ENCODE results near the gene ZBTB17.

The ZBTB17 gene

DNA sequence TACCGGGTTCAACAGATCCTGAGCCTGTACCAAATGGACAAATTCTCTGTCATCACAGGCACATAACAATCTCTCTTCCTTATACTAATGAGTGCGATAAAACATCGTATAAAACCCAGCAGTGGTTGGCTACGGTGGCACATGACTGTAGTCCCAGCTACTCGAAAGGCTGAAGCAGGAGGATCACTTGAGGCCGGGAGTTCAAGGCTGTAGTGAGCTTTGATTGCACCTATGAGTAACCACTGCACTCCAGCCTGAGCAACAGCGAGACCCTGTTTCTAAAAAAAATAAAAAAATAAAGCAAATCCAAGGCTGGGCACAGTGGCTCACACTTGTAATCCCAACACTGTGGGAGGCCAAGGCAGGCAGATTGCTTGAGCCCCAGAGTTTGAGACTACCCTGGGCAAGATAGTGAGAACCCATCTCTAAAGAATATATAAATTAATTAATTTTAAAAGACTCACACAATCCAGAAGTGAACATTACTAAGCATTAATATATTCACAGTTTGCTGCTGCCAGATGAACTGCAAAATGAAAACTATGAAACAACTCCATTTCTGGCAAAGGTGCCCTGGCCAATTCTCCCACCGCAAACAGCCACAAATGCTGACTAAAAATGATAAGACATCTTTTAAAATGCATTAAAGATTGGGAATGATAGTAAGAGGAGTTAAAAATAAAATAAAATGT lies 13.1 kb downstream of the ZBTB17 start:
- DNase-seq (ENCODE audit: low spot score): no peak
- no peak overlapping the region for H3K9ac ChIP-seq (ENCODE audit: low read depth, low read length, poor library complexity)
- no peaks in the 10 kb centered on the region for H3K9me3 ChIP-seq (replicated peaks in 1 of 2; ENCODE audit: control insufficient read depth in 2 of 2, insufficient read depth in 1 of 2, low read depth in 1 of 2, low read length in 2 of 2)
- H2BK15ac ChIP-seq (ENCODE audit: low read length): no peak overlapping the region
- WGBS, 2 donors (ENCODE audit: extremely low coverage in 2 of 2, insufficient read length in 2 of 2, insufficient replicate concordance in 1 of 2): no CpG with 5 or more reads among the region's 8 CpGs
- H2AK5ac ChIP-seq (ENCODE audit: low read depth, low read length): no peak overlapping the region
- no peak overlapping the region for H2BK120ac ChIP-seq (ENCODE audit: low read depth, low read length)
- H3K18ac ChIP-seq (ENCODE audit: low read length): no peak overlapping the region
- H3K27me3 ChIP-seq (ENCODE audit: control insufficient read depth in 3 of 3, insufficient read depth in 3 of 3, low read depth in 1 of 3, low read length in 3 of 3): no peaks in the 10 kb centered on the region
- peaks cover 0 to 3% of the 10 kb centered on the region in 2 donors for H3K4me1 ChIP-seq (ENCODE audit: control insufficient read depth in 2 of 2, insufficient read depth in 1 of 2, low read depth in 1 of 2, low read length in 2 of 2)
- H3K36me3 ChIP-seq (replicated peaks in 1 of 2; ENCODE audit: control insufficient read depth in 2 of 2, insufficient read depth in 2 of 2, low read length in 2 of 2): peaks cover 0 to 25% of the 10 kb centered on the region in 2 donors
- H3K14ac ChIP-seq (ENCODE audit: low read length): no peak overlapping the region
- no peak overlapping the region for H3K23ac ChIP-seq (ENCODE audit: low read depth, low read length, poor library complexity)
- H4K91ac ChIP-seq (ENCODE audit: low read depth, low read length, poor library complexity): no peak overlapping the region
- no peak overlapping the region for H3K4me3 ChIP-seq (ENCODE audit: low read length in 2 of 2)
- no peak overlapping the region for H3K4me2 ChIP-seq (ENCODE audit: insufficient read depth, low read length, poor library complexity, severe bottlenecking)
- H2BK12ac ChIP-seq (ENCODE audit: low read length): no peak overlapping the region
- no peak overlapping the region for H2AFZ ChIP-seq (ENCODE audit: low read length)
- H2BK5ac ChIP-seq (ENCODE audit: low read length): no peak overlapping the region
- no peak overlapping the region for H3K27ac ChIP-seq (replicated peaks; ENCODE audit: low read length)
- H4K8ac ChIP-seq (ENCODE audit: low read depth, low read length): no peak overlapping the region
- H3K4ac ChIP-seq (ENCODE audit: low read length): no peak overlapping the region
- H3K79me1 ChIP-seq (ENCODE audit: low read depth, low read length): no peaks in the 10 kb centered on the region

DNA sequence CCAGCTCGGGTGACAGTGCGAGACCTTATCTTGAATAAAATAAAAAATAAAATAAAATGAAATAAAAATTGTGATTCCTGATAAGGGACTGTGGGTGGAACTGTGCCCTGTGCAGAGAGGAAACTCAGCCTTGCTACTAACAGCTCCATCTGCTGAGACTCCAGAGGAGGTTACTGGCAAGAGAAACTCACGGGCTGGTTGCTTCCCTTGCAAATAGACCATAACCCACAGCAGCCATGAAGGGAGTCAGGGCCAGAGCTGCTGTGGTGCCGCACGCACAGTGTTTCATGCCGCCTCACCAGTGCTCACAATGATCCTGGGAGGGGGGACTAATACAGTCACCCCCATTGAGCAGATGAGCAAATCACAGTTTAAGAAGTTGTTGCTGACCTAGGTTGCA lies 13.7 kb downstream of the ZBTB17 start:
- no CpG with 5 or more reads among the region's 6 CpGs for WGBS, 2 donors (ENCODE audit: extremely low coverage in 2 of 2, insufficient read length in 2 of 2, insufficient replicate concordance in 1 of 2)
- H2AFZ ChIP-seq (ENCODE audit: low read length): no peak overlapping the region

DNA sequence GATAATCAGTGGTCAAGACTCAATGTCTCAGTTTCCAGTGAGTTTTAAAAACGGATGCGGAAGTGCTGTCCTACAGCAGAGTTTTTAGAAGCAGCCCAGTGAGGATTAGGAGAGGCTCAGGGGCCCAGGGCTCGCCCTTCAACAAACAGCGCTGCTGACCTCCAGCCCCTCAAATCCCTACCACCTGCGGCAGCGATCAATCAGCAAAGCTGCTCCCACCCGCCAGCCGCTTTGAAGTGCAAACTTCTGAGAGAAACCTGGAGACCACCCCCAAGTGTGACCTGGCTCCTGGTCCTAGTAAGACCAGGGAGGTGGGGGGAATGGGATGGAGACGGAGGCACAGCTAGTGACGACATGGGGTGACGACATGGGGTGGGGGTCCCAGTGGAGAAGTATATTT lies 14.4 kb downstream of the ZBTB17 start:
- Histone ChIP-seq H4K8ac (ENCODE audit: low read depth, low read length) (no peak overlapping the region), H3K27ac (replicated peaks; ENCODE audit: low read length) (no peak overlapping the region), H3K4me1 (ENCODE audit: control insufficient read depth in 2 of 2, insufficient read depth in 1 of 2, low read depth in 1 of 2, low read length in 2 of 2) (peaks cover 0 to 3% of the 10 kb centered on the region in 2 donors), H2BK15ac (ENCODE audit: low read length) (no peak overlapping the region), H2AK5ac (ENCODE audit: low read depth, low read length) (no peak overlapping the region), H3K4ac (ENCODE audit: low read length) (no peak overlapping the region), H3K27me3 (ENCODE audit: control insufficient read depth in 3 of 3, insufficient read depth in 3 of 3, low read depth in 1 of 3, low read length in 3 of 3) (no peaks in the 10 kb centered on the region), H3K9me3 (replicated peaks in 1 of 2; ENCODE audit: control insufficient read depth in 2 of 2, insufficient read depth in 1 of 2, low read depth in 1 of 2, low read length in 2 of 2) (no peaks in the 10 kb centered on the region), H2BK5ac (ENCODE audit: low read length) (no peak overlapping the region), H2AFZ (ENCODE audit: low read length) (no peak overlapping the region), H3K14ac (ENCODE audit: low read length) (no peak overlapping the region), H3K36me3 (replicated peaks in 1 of 2; ENCODE audit: control insufficient read depth in 2 of 2, insufficient read depth in 2 of 2, low read length in 2 of 2) (peaks cover 0 to 17% of the 10 kb centered on the region in 2 donors), H3K9ac (ENCODE audit: low read depth, low read length, poor library complexity) (no peak overlapping the region), H4K91ac (ENCODE audit: low read depth, low read length, poor library complexity) (no peak overlapping the region), H2BK12ac (ENCODE audit: low read length) (no peak overlapping the region), H3K23ac (ENCODE audit: low read depth, low read length, poor library complexity) (no peak overlapping the region), H2BK120ac (ENCODE audit: low read depth, low read length) (no peak overlapping the region), H3K4me3 (ENCODE audit: low read length in 2 of 2) (no peak overlapping the region), H3K18ac (ENCODE audit: low read length) (no peak overlapping the region), H3K79me1 (ENCODE audit: low read depth, low read length) (no peaks in the 10 kb centered on the region), H3K4me2 (ENCODE audit: insufficient read depth, low read length, poor library complexity, severe bottlenecking) (no peak overlapping the region)
- WGBS, 2 donors (ENCODE audit: extremely low coverage in 2 of 2, insufficient read length in 2 of 2, insufficient replicate concordance in 1 of 2): no CpG with 5 or more reads among the region's 11 CpGs
- no peak for DNase-seq (ENCODE audit: low spot score)

More for the DNA sequence above, 13.7 kb downstream of the ZBTB17 start:
- H2BK15ac ChIP-seq (ENCODE audit: low read length): no peak overlapping the region
- H3K27ac ChIP-seq (replicated peaks; ENCODE audit: low read length): no peak overlapping the region
- H3K36me3 ChIP-seq (replicated peaks in 1 of 2; ENCODE audit: control insufficient read depth in 2 of 2, insufficient read depth in 2 of 2, low read length in 2 of 2): peaks cover 0 to 22% of the 10 kb centered on the region in 2 donors
- no peak overlapping the region for H3K18ac ChIP-seq (ENCODE audit: low read length)
- no peak overlapping the region for H3K23ac ChIP-seq (ENCODE audit: low read depth, low read length, poor library complexity)
- no peaks in the 10 kb centered on the region for H3K9me3 ChIP-seq (replicated peaks in 1 of 2; ENCODE audit: control insufficient read depth in 2 of 2, insufficient read depth in 1 of 2, low read depth in 1 of 2, low read length in 2 of 2)
- peak overlapping the region; percentile 66 for H3K9ac ChIP-seq (ENCODE audit: low read depth, low read length, poor library complexity)
- H3K27me3 ChIP-seq (ENCODE audit: control insufficient read depth in 3 of 3, insufficient read depth in 3 of 3, low read depth in 1 of 3, low read length in 3 of 3): no peaks in the 10 kb centered on the region
- no peaks in the 10 kb centered on the region for H3K79me1 ChIP-seq (ENCODE audit: low read depth, low read length)
- DNase-seq (ENCODE audit: low spot score): no peak
- peaks cover 0 to 3% of the 10 kb centered on the region in 2 donors for H3K4me1 ChIP-seq (ENCODE audit: control insufficient read depth in 2 of 2, insufficient read depth in 1 of 2, low read depth in 1 of 2, low read length in 2 of 2)
- no peak overlapping the region for H3K4me2 ChIP-seq (ENCODE audit: insufficient read depth, low read length, poor library complexity, severe bottlenecking)
- no peak overlapping the region for H3K4ac ChIP-seq (ENCODE audit: low read length)
- H2BK5ac ChIP-seq (ENCODE audit: low read length): no peak overlapping the region
- H2BK12ac ChIP-seq (ENCODE audit: low read length): no peak overlapping the region
- H4K8ac ChIP-seq (ENCODE audit: low read depth, low read length): no peak overlapping the region
- H2BK120ac ChIP-seq (ENCODE audit: low read depth, low read length): no peak overlapping the region
- no peak overlapping the region for H2AK5ac ChIP-seq (ENCODE audit: low read depth, low read length)
- H3K14ac ChIP-seq (ENCODE audit: low read length): no peak overlapping the region
- no peak overlapping the region for H4K91ac ChIP-seq (ENCODE audit: low read depth, low read length, poor library complexity)
- no peak overlapping the region for H3K4me3 ChIP-seq (ENCODE audit: low read length in 2 of 2)

DNA sequence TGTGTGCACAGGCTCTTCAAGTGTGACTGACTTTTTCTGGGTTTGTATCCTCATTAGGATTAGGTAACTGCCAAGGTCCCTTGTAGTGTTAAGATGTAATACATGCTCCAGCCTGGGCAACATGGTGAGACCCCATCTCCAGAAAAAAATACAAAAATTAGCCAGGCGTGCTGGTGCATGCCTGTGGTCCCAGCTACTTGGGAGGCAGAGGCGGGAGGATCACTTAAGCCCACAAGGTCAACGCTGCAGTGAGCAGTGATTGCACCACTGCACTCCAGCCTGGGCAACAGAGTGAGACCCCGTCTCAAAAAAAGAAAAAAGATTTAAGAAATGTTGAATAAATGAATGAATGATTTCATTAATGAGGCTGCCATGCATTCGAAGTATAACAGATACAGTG lies 15.1 kb downstream of the ZBTB17 start:
- Histone ChIP-seq H3K4ac (ENCODE audit: low read length) (no peak overlapping the region), H2BK5ac (ENCODE audit: low read length) (no peak overlapping the region), H3K27ac (replicated peaks; ENCODE audit: low read length) (no peak overlapping the region), H2BK12ac (ENCODE audit: low read length) (no peak overlapping the region), H3K27me3 (ENCODE audit: control insufficient read depth in 3 of 3, insufficient read depth in 3 of 3, low read depth in 1 of 3, low read length in 3 of 3) (no peaks in the 10 kb centered on the region), H2AFZ (ENCODE audit: low read length) (no peak overlapping the region), H4K91ac (ENCODE audit: low read depth, low read length, poor library complexity) (no peak overlapping the region), H3K4me2 (ENCODE audit: insufficient read depth, low read length, poor library complexity, severe bottlenecking) (no peak overlapping the region), H4K8ac (ENCODE audit: low read depth, low read length) (no peak overlapping the region), H3K9ac (ENCODE audit: low read depth, low read length, poor library complexity) (no peak overlapping the region), H3K79me1 (ENCODE audit: low read depth, low read length) (no peaks in the 10 kb centered on the region), H3K18ac (ENCODE audit: low read length) (no peak overlapping the region), H2AK5ac (ENCODE audit: low read depth, low read length) (no peak overlapping the region), H3K14ac (ENCODE audit: low read length) (no peak overlapping the region), H3K4me3 (ENCODE audit: low read length in 2 of 2) (no peak overlapping the region), H3K4me1 (ENCODE audit: control insufficient read depth in 2 of 2, insufficient read depth in 1 of 2, low read depth in 1 of 2, low read length in 2 of 2) (peaks cover 0 to 3% of the 10 kb centered on the region in 2 donors), H3K36me3 (replicated peaks in 1 of 2; ENCODE audit: control insufficient read depth in 2 of 2, insufficient read depth in 2 of 2, low read length in 2 of 2) (peaks cover 0 to 11% of the 10 kb centered on the region in 2 donors), H3K23ac (ENCODE audit: low read depth, low read length, poor library complexity) (no peak overlapping the region), H3K9me3 (replicated peaks in 1 of 2; ENCODE audit: control insufficient read depth in 2 of 2, insufficient read depth in 1 of 2, low read depth in 1 of 2, low read length in 2 of 2) (no peaks in the 10 kb centered on the region), H2BK120ac (ENCODE audit: low read depth, low read length) (no peak overlapping the region), H2BK15ac (ENCODE audit: low read length) (no peak overlapping the region)
- no CpG with 5 or more reads among the region's 5 CpGs for WGBS, 2 donors (ENCODE audit: extremely low coverage in 2 of 2, insufficient read length in 2 of 2, insufficient replicate concordance in 1 of 2)
- DNase-seq (ENCODE audit: low spot score): no peak

Data from neuronal stem cell (in vitro differentiated cells).